Nephron progenitor cell (in vitro differentiated cells): ENCODE results near the gene CD274.
"Not testable (repeated sequence)": the region's sequence is repeated elsewhere in the genome, so short reads cannot be mapped to it uniquely, and the experiment has no call there.

Experiments used
- DNase-seq: peaks from one replicate; pipeline ENCODE4 v3.0.0; 2021
- H3K27ac Mint-ChIP-seq: 2 replicates; pipeline ENCODE4 v1.8.0; 2021; ENCODE audit warnings: mild to moderate bottlenecking, moderate library complexity, mixed read lengths
- H3K27me3 Mint-ChIP-seq: 2 replicates; pipeline ENCODE4 v1.8.0; 2021; ENCODE audit warnings: mild to moderate bottlenecking, low read depth, mixed read lengths; ENCODE audit not compliant: poor library complexity
- H3K36me3 Mint-ChIP-seq: 2 replicates; pipeline ENCODE4 v1.8.0; 2021; ENCODE audit warnings: low read depth, mixed read lengths
- H3K4me1 Mint-ChIP-seq: 2 replicates; pipeline ENCODE4 v1.8.0; 2021; ENCODE audit warnings: mixed read lengths
- H3K4me3 Mint-ChIP-seq: 2 replicates; pipeline ENCODE4 v1.8.0; 2021; ENCODE audit warnings: mild to moderate bottlenecking, moderate library complexity, mixed read lengths
- H3K9me3 Mint-ChIP-seq: 2 replicates; pipeline ENCODE4 v1.8.0; 2021; ENCODE audit warnings: mild to moderate bottlenecking, moderate library complexity, mixed read lengths
- CTCF ChIP-seq: fragments of 200-600 bp; sonication (generic); IDR thresholded peaks from 2 replicates; pipeline ENCODE4 v1.5.0; 2021; ENCODE audit warnings: antibody characterized with exemption

CD274 gene

GRCh38 chr9:5488221-5489008 lies 38.1 kb downstream of the CD274 start:
- Mint-ChIP-seq H3K4me3 (no peak overlapping the region), H3K36me3 (no peaks in the 10 kb centered on the region), H3K27me3 (peaks cover 10% of the 10 kb centered on the region), H3K4me1 (no peaks in the 10 kb centered on the region), H3K27ac (no peak overlapping the region), H3K9me3 (no peaks in the 10 kb centered on the region)
- TF ChIP-seq CTCF: no peak
- no peak for DNase-seq

- Mint-ChIP-seq H3K4me1 (no peaks in the 10 kb centered on the region), H3K27ac (peak overlapping the region; percentile 34), H3K4me3 (no peak overlapping the region), H3K9me3 (peaks cover 4% of the 10 kb centered on the region), H3K27me3 (peaks cover 10% of the 10 kb centered on the region), H3K36me3 (no peaks in the 10 kb centered on the region)
- no peak for DNase-seq
- no peak for TF ChIP-seq CTCF
These were observed 39.5 kb downstream of the CD274 start for GRCh38 chr9:5489630-5490490.

GRCh38 chr9:5492965-5493678 lies 42.8 kb downstream of the CD274 start:
- TF ChIP-seq CTCF: no peak
- no peak for DNase-seq
- H3K4me1 Mint-ChIP-seq: no peaks in the 10 kb centered on the region
- no peak overlapping the region for H3K27ac Mint-ChIP-seq
- no peak overlapping the region for H3K4me3 Mint-ChIP-seq
- peaks cover 7% of the 10 kb centered on the region for H3K27me3 Mint-ChIP-seq
- peaks cover 4% of the 10 kb centered on the region for H3K9me3 Mint-ChIP-seq
- H3K36me3 Mint-ChIP-seq: no peaks in the 10 kb centered on the region

- DNase-seq: no peak
- Mint-ChIP-seq H3K27me3 (peaks cover 9% of the 10 kb centered on the region), H3K36me3 (no peaks in the 10 kb centered on the region), H3K4me3 (no peak overlapping the region), H3K27ac (peak overlapping the region; percentile 30), H3K9me3 (peaks cover 4% of the 10 kb centered on the region), H3K4me1 (no peaks in the 10 kb centered on the region)
- no peak for TF ChIP-seq CTCF
These were observed 43.6 kb downstream of the CD274 start for GRCh38 chr9:5493679-5494511.

- not testable (repeated sequence) for DNase-seq, H3K4me1 Mint-ChIP-seq, H3K4me3 Mint-ChIP-seq, H3K9me3 Mint-ChIP-seq, H3K27me3 Mint-ChIP-seq, H3K27ac Mint-ChIP-seq, H3K36me3 Mint-ChIP-seq
These were observed 44.4 kb downstream of the CD274 start for GRCh38 chr9:5494765-5495164.
